Activated CD8-positive, alpha-beta memory T cell treated with anti-CD3 and anti-CD28 coated beads, Interleukin-2, amount 10 ng/mL, durations not matched to agents 7 days and 5 days (primary cell): Measurements from ENCODE around the gene LDHAL6B. TPM values are rescaled to one million over a fixed set of nuclear protein-coding genes. Genes with fewer than 3 reads are reported as not detected.
A peak's percentile ranks its signal among the peaks of the same experiment; 100 is the strongest.

ENCODE experiments used
- ATAC-seq: fragments of 150-1000 bp; cut with Tn5 transposase; one replicate; pipeline ENCODE4 v1.10.0; 2021; ENCODE audit warnings: moderate library complexity
- CTCF ChIA-PET: fragments of 350-600 bp; sonication (Branson Sonifier 250); formaldehyde crosslinking; loops from one replicate; lab custom pipeline; 2021; ENCODE audit warnings: antibody characterized with exemption; lab: Charles Lee
- DNase-seq: peaks from one replicate; pipeline ENCODE4 v3.0.0-alpha.2; 2020
- H3K27ac Mint-ChIP-seq: one replicate; pipeline ENCODE4 v1.8.0; 2021; ENCODE audit warnings: mild to moderate bottlenecking, mixed read lengths
- H3K27me3 Mint-ChIP-seq: one replicate; pipeline ENCODE4 v1.8.0; 2021; ENCODE audit warnings: mixed read lengths
- H3K36me3 Mint-ChIP-seq: one replicate; pipeline ENCODE4 v1.8.0; 2021; ENCODE audit warnings: mild to moderate bottlenecking, mixed read lengths
- H3K4me1 Mint-ChIP-seq: one replicate; pipeline ENCODE4 v1.8.0; 2021; ENCODE audit warnings: mixed read lengths
- H3K4me3 Mint-ChIP-seq: one replicate; pipeline ENCODE4 v1.8.0; 2021; ENCODE audit warnings: mild to moderate bottlenecking, moderate library complexity, mixed read lengths
- H3K9me3 Mint-ChIP-seq: one replicate; pipeline ENCODE4 v1.8.0; 2022; ENCODE audit warnings: low read depth, mixed read lengths
- total RNA-seq, 2 experiments: library from RNA; stranded (reverse); gene quantifications; one replicate each; pipeline ENCODE4 v1.2.3, GENCODE V29; 2021

The LDHAL6B gene
- total RNA-seq, 2 experiments from 2014 or later = not detected

- H3K4me3 Mint-ChIP-seq = no peak overlapping the region
- H3K27me3 Mint-ChIP-seq = peaks cover 3% of the 10 kb centered on the region
- ATAC-seq (no peak), DNase-seq (no peak)
- CTCF ChIA-PET = interaction anchor here (1.3 kb wide), 1 partner anchor 263 kb away, joined by 3 read pairs; no protein-coding TSS in a partner anchor
- no peaks in the 10 kb centered on the region for H3K4me1 Mint-ChIP-seq
- H3K36me3 Mint-ChIP-seq = peaks cover 6% of the 10 kb centered on the region
- no peak overlapping the region for H3K27ac Mint-ChIP-seq
- H3K9me3 Mint-ChIP-seq = no peaks in the 10 kb centered on the region
Measured at GRCh38 chr15:59230531-59231055, 23.9 kb downstream of the LDHAL6B start.

DNA sequence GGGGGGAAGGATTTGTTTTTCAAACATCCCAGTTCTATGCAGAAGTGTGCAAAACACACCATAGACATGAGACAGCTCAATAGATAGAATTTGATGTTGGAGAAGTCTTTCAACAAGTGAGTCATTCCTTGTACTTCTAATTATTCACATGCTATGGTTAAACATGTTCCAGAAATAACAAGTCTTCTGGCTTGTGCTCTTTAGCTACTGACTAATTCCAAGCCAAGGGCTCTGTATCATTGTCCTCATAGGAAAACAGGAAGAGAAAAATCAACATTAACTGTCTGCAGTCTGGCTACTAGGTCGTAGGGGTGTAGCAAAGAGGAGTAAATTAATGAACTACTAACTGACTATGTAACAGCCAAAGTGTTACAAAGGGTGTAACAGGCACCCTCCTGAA is 25.8 kb downstream of the LDHAL6B start:
- CTCF ChIA-PET = no interaction called here
- H3K27ac Mint-ChIP-seq = no peak overlapping the region
- H3K4me3 Mint-ChIP-seq = no peak overlapping the region
- no peaks in the 10 kb centered on the region for H3K9me3 Mint-ChIP-seq
- no peak for ATAC-seq
- peaks cover 6% of the 10 kb centered on the region for H3K36me3 Mint-ChIP-seq
- H3K27me3 Mint-ChIP-seq = peaks cover 3% of the 10 kb centered on the region
- peaks cover 8% of the 10 kb centered on the region for H3K4me1 Mint-ChIP-seq
- DNase-seq = no peak

- no peaks in the 10 kb centered on the region for H3K9me3 Mint-ChIP-seq
- H3K4me1 Mint-ChIP-seq = peaks cover 8% of the 10 kb centered on the region
- DNase-seq (no peak), ATAC-seq (no peak)
- H3K27me3 Mint-ChIP-seq = peaks cover 2% of the 10 kb centered on the region
- peak overlapping the region; percentile 45 for H3K27ac Mint-ChIP-seq
- peaks cover 6% of the 10 kb centered on the region for H3K36me3 Mint-ChIP-seq
- CTCF ChIA-PET = interaction anchor here (1.1 kb wide), 2 partner anchors 10 to 257 kb away, joined by 3 read pairs; no protein-coding TSS in a partner anchor
- H3K4me3 Mint-ChIP-seq = no peak overlapping the region
Measured at GRCh38 chr15:59236394-59236793, 29.8 kb downstream of the LDHAL6B start.

DNA sequence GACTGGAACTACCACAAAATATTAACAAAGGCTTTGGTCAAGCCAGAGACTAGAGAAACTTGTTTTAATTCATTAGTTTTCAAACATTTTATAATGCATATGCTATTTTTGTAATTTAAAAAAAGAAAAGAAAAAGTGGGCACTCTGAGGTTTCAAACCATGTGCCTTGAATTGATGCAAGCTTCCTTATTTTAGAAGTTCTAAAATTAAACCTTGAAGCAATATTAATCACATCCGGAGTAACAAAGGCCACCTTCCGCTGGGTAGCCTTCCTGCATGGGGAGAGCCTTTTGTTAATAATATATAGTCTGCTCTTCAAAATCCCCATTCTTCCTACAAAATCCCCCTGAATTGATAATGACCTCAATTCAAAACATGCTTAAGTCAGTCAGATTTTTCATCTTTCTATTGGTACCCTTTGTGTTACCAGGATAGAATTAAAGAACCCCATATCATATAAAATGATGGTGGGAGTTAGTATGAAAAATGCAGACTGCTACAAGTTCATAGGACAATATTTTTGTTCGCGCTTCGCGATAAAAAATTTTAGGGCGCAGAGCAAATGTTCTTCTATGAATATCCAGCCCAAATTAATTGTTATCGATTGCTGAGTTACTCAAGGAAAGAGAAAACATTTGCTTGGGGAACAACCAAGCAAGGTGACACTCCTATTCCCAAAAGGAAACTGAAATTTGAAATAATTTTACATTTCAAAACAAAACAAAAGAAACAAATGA is 30.6 kb downstream of the LDHAL6B start:
- no peak for DNase-seq
- H3K27ac Mint-ChIP-seq = no peak overlapping the region
- CTCF ChIA-PET = interaction anchor here (1.1 kb wide), 3 partner anchors 9 to 257 kb away, joined by 3 to 4 read pairs (median 3); no protein-coding TSS in a partner anchor
- H3K4me1 Mint-ChIP-seq = peaks cover 8% of the 10 kb centered on the region
- ATAC-seq = no peak
- peaks cover 6% of the 10 kb centered on the region for H3K36me3 Mint-ChIP-seq
- no peaks in the 10 kb centered on the region for H3K9me3 Mint-ChIP-seq
- peaks cover 2% of the 10 kb centered on the region for H3K27me3 Mint-ChIP-seq
- H3K4me3 Mint-ChIP-seq = no peak overlapping the region

DNA sequence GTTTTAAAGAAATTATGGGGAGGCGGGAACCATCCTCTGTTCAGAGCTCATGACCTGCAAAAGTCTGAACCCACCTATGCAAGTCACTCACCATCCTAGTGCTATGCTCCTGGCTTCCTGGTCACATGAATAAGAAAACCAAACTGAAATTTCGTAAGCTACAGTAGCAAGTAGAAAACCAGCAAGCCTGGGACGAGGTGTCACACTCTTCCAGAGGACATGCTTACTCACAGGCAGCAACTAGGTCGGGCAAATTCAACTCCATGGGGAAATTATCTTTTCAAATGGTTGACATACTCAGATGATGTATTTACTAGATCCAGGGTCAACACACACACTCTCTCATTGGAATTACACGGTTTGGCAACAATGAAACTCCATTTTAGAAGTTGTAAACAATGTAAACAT is 31.3 kb downstream of the LDHAL6B start:
- no peaks in the 10 kb centered on the region for H3K9me3 Mint-ChIP-seq
- H3K36me3 Mint-ChIP-seq = peaks cover 8% of the 10 kb centered on the region
- peaks cover 8% of the 10 kb centered on the region for H3K4me1 Mint-ChIP-seq
- no peak for ATAC-seq
- peaks cover 3% of the 10 kb centered on the region for H3K27me3 Mint-ChIP-seq
- CTCF ChIA-PET = interaction anchor here (0.9 to 1.1 kb wide), 2 partner anchors 10 to 291 kb away, joined by 3 to 4 read pairs; no protein-coding TSS in a partner anchor
- H3K4me3 Mint-ChIP-seq = no peak overlapping the region
- no peak for DNase-seq
- H3K27ac Mint-ChIP-seq = no peak overlapping the region

- CTCF ChIA-PET = no interaction called here
- H3K4me3 Mint-ChIP-seq = no peak overlapping the region
- ATAC-seq = no peak
- no peaks in the 10 kb centered on the region for H3K9me3 Mint-ChIP-seq
- peaks cover 8% of the 10 kb centered on the region for H3K36me3 Mint-ChIP-seq
- no peak overlapping the region for H3K27ac Mint-ChIP-seq
- no peak for DNase-seq
- peaks cover 14% of the 10 kb centered on the region for H3K4me1 Mint-ChIP-seq
- peaks cover 2% of the 10 kb centered on the region for H3K27me3 Mint-ChIP-seq
Measured at GRCh38 chr15:59240036-59240435, 33.4 kb downstream of the LDHAL6B start.

DNA sequence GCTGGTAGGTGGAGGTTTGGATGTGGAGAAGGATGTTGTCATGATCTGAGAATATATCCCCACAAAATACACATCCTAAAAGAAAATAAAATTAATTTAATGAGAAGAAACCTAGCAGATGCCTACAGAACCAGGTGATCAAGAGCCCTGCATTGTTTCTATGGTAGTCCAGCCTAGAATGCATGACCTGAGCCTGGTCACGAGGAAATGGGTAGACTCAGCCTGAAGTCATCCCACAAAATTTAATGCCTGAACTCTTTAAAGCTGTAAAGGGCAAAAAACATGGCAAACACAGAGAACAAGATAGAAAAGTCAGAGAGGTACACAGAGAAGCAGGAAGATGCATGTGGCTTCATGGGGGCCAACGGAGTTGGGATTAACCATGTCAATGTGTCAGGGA is 36.0 kb downstream of the LDHAL6B start:
- ATAC-seq (no peak), DNase-seq (no peak)
- peaks cover 1% of the 10 kb centered on the region for H3K36me3 Mint-ChIP-seq
- CTCF ChIA-PET = no interaction called here
- H3K9me3 Mint-ChIP-seq = no peaks in the 10 kb centered on the region
- peaks cover 2% of the 10 kb centered on the region for H3K27me3 Mint-ChIP-seq
- peaks cover 11% of the 10 kb centered on the region for H3K4me1 Mint-ChIP-seq
- no peak overlapping the region for H3K27ac Mint-ChIP-seq
- H3K4me3 Mint-ChIP-seq = no peak overlapping the region

DNA sequence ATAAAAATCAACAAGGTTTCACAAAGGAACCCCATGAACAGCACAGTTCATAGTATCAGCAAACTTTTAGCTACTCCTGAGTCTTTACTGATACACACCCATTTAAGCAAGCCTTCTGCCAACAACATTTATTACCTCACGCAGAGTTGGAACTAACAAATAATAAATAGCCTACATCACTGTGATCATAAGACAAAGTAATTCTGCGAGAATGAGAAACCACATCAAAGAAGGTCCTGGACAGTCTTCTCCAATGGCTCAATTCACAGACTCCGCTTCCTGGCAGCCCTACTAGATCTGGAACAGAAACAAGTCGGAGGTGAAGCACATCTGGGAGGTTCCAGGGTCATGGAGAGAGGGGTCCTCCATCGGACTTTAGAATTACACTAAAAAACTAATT is 37.0 kb downstream of the LDHAL6B start:
- Mint-ChIP-seq H3K4me3 (no peak overlapping the region), H3K4me1 (peaks cover 15% of the 10 kb centered on the region), H3K27me3 (peaks cover 2% of the 10 kb centered on the region), H3K27ac (no peak overlapping the region), H3K9me3 (no peaks in the 10 kb centered on the region), H3K36me3 (peaks cover 1% of the 10 kb centered on the region)
- no peak for DNase-seq
- ATAC-seq = no peak
- CTCF ChIA-PET = interaction anchor here (1.5 kb wide), 1 partner anchor 250 kb away, joined by 4 read pairs; no protein-coding TSS in a partner anchor

DNA sequence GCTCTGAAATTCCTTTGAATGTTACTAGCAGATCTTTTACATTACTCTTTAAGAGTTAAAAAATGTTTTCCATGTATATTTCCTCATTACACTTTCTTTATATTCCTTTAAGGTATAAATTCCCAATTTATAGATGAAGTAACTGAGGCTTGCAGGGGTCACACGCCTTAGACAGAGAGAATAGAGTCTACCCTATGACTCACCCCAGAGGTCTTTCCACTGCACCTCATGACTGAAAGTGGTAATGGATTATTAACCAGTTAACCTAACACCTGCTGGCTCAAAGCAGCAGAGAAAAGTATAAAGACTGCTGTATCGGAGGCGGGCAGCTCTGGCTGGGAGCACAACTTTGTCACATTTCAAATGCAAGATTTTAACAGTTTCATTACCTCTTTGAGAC is 37.7 kb downstream of the LDHAL6B start:
- Mint-ChIP-seq H3K4me1 (peaks cover 20% of the 10 kb centered on the region), H3K36me3 (peaks cover 1% of the 10 kb centered on the region), H3K27ac (no peak overlapping the region), H3K27me3 (peaks cover 2% of the 10 kb centered on the region), H3K4me3 (no peak overlapping the region), H3K9me3 (no peaks in the 10 kb centered on the region)
- CTCF ChIA-PET = interaction anchor here (1.2 to 1.5 kb wide), 2 partner anchors 249 kb away, joined by 3 to 4 read pairs; no protein-coding TSS in a partner anchor
- ATAC-seq (peak; percentile 21), DNase-seq (no peak)

GRCh38 chr15:59245559-59245958 is 38.9 kb downstream of the LDHAL6B start:
- H3K9me3 Mint-ChIP-seq = no peaks in the 10 kb centered on the region
- peaks cover 1% of the 10 kb centered on the region for H3K36me3 Mint-ChIP-seq
- DNase-seq = no peak
- CTCF ChIA-PET = interaction anchor here (1.0 to 3.9 kb wide), 16 partner anchors 11 to 283 kb away, joined by 3 to 13 read pairs (median 4); no protein-coding TSS in a partner anchor
- H3K27ac Mint-ChIP-seq = no peak overlapping the region
- peaks cover 2% of the 10 kb centered on the region for H3K27me3 Mint-ChIP-seq
- ATAC-seq = no peak
- no peak overlapping the region for H3K4me3 Mint-ChIP-seq
- peaks cover 30% of the 10 kb centered on the region for H3K4me1 Mint-ChIP-seq

DNA sequence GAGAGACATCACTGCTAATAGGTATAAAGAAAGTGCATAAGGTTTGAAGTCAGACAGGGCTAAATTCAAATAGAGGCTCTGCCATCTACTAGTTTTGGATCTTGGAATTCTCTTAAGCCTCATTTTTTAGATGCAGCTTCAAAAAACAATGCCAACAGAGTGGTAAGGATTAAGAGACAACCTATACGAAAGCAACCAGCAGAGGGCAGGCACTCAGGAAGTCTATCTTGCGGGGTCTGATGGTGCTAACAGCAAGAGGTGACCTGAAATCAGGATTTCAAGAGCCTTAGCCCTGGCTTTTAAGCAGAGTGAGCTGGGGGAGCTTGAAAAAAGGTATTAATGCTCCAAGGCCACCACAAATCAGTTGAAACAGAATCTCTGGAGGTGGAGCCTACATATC is 40.7 kb downstream of the LDHAL6B start:
- CTCF ChIA-PET = interaction anchor here (0.6 to 3.9 kb wide), 42 partner anchors 9 to 285 kb away, joined by 3 to 15 read pairs (median 4); no protein-coding TSS in a partner anchor
- Mint-ChIP-seq H3K36me3 (peaks cover 4% of the 10 kb centered on the region), H3K27ac (peak overlapping the region; percentile 59), H3K27me3 (peaks cover 2% of the 10 kb centered on the region), H3K4me3 (no peak overlapping the region), H3K4me1 (peaks cover 39% of the 10 kb centered on the region), H3K9me3 (no peaks in the 10 kb centered on the region)
- ATAC-seq (peak; percentile 77), DNase-seq (peak; percentile 81)

- peak; percentile 2 for ATAC-seq
- Mint-ChIP-seq H3K27me3 (no peaks in the 10 kb centered on the region), H3K4me1 (peaks cover 39% of the 10 kb centered on the region), H3K9me3 (no peaks in the 10 kb centered on the region), H3K36me3 (peaks cover 14% of the 10 kb centered on the region), H3K4me3 (no peak overlapping the region), H3K27ac (no peak overlapping the region)
- no peak for DNase-seq
- CTCF ChIA-PET = interaction anchor here (3.9 kb wide), 1 partner anchor 279 kb away, joined by 13 read pairs; no protein-coding TSS in a partner anchor
Measured at GRCh38 chr15:59249816-59250215, 43.2 kb downstream of the LDHAL6B start.

- ATAC-seq (no peak), DNase-seq (no peak)
- H3K4me3 Mint-ChIP-seq = no peak overlapping the region
- peak overlapping the region; percentile 4 for H3K27ac Mint-ChIP-seq
- H3K9me3 Mint-ChIP-seq = no peaks in the 10 kb centered on the region
- CTCF ChIA-PET = no interaction called here
- H3K36me3 Mint-ChIP-seq = peaks cover 14% of the 10 kb centered on the region
- peaks cover 39% of the 10 kb centered on the region for H3K4me1 Mint-ChIP-seq
- no peaks in the 10 kb centered on the region for H3K27me3 Mint-ChIP-seq
Measured at GRCh38 chr15:59250249-59250648, 43.6 kb downstream of the LDHAL6B start.
